Lung (tissue), 12 donors: ENCODE data around the gene CNTNAP2. TPM values are rescaled to one million over a fixed set of nuclear protein-coding genes. Genes with fewer than 3 reads are reported as not detected.

Source experiments
- ATAC-seq: fragments of 200-7000 bp; cut with Tn5 transposase; one replicate; pipeline ENCODE4 v1.9.1; 2020; ENCODE audit warnings: moderate number of reproducible peaks; ENCODE audit not compliant: insufficient read depth, low FRiP score
- DNase-seq, 3 donors: peaks; one replicate each; pipeline ENCODE4 v3.0.0-alpha.2; 2013 to 2017
- H3K27ac ChIP-seq, 2 donors: one replicate each; pipeline ENCODE4 v1.5.1; 2013; ENCODE audit warnings: mild to moderate bottlenecking in 2 of 2, moderate library complexity in 2 of 2, control low read depth in 1 of 2, inconsistent platforms in 1 of 2, low read depth in 1 of 2, low read length in 1 of 2
- H3K27me3 ChIP-seq, 3 donors: one replicate each; pipeline ENCODE4 v1.5.1; 2013; ENCODE audit warnings: low read length in 2 of 3; ENCODE audit not compliant: control insufficient read depth in 3 of 3, insufficient read depth in 3 of 3
- H3K36me3 ChIP-seq, 4 donors: one replicate each; pipeline ENCODE4 v1.5.1; 2013; ENCODE audit warnings: low read length in 4 of 4, mild to moderate bottlenecking in 1 of 4, moderate library complexity in 1 of 4; ENCODE audit not compliant: control insufficient read depth in 4 of 4, insufficient read depth in 4 of 4
- H3K4me1 ChIP-seq, 5 donors: one replicate each; pipeline ENCODE4 v1.5.1; 2013; ENCODE audit warnings: low read length in 5 of 5, mild to moderate bottlenecking in 2 of 5, moderate library complexity in 1 of 5; ENCODE audit not compliant: control insufficient read depth in 5 of 5, insufficient read depth in 5 of 5
- H3K4me3 ChIP-seq: one replicate; pipeline ENCODE4 v1.5.1; 2013; ENCODE audit warnings: mild to moderate bottlenecking, control low read depth, moderate library complexity
- H3K9ac ChIP-seq, 2 donors: one replicate each; pipeline ENCODE4 v1.5.1; 2013; ENCODE audit warnings: low read length in 2 of 2, control low read depth in 1 of 2; ENCODE audit not compliant: insufficient read depth in 1 of 2
- H3K9me3 ChIP-seq, 4 donors: one replicate each; pipeline ENCODE4 v1.5.1; 2013; ENCODE audit warnings: low read length in 3 of 4, mild to moderate bottlenecking in 1 of 4, moderate library complexity in 1 of 4; ENCODE audit not compliant: control insufficient read depth in 4 of 4, insufficient read depth in 3 of 4
- WGBS, 2 donors: extraction: QIAGEN DNeasy Blood & Tissue Kit; methylation state at CpG; one replicate each; pipeline ENCODE4 v1.1.7; 2013; 5-methylcytosine and 5-hydroxymethylcytosine counted together
- polyA plus RNA-seq, 2 donors: library from polyadenylated mRNA; stranded (reverse); fragments of 200-250 nt; gene quantifications; one replicate each; pipeline ENCODE4 v1.2.1, GENCODE V29; 2013
- total RNA-seq, 2 donors: library from RNA; depleted of rRNA in 1 of 2; stranded (reverse); fragments of >200 nt in 1 of 2; gene quantifications; one replicate each; pipeline ENCODE4 v1.2.1, GENCODE V29; 2014 to 2021
- TF ChIP-seq, protein P1 (sequence below): IDR thresholded peaks from 2 replicates; pipeline ENCODE4 v1.5.1; 2012; ENCODE audit warnings: mild to moderate bottlenecking; ENCODE audit errors: control extremely low read depth, extremely low read depth
- donor health status: control.
- donor health status: control.
- donor health status: Bipolar disorder and iron deficiency.
- donor health status: healthy.
- donor health status: DM: yes; HTN: yes; CAD: no.

Gene CNTNAP2
- total and polyA plus RNA-seq, 4 donors, result 0.18 to 45.3 (median 0.52) TPM

DNA sequence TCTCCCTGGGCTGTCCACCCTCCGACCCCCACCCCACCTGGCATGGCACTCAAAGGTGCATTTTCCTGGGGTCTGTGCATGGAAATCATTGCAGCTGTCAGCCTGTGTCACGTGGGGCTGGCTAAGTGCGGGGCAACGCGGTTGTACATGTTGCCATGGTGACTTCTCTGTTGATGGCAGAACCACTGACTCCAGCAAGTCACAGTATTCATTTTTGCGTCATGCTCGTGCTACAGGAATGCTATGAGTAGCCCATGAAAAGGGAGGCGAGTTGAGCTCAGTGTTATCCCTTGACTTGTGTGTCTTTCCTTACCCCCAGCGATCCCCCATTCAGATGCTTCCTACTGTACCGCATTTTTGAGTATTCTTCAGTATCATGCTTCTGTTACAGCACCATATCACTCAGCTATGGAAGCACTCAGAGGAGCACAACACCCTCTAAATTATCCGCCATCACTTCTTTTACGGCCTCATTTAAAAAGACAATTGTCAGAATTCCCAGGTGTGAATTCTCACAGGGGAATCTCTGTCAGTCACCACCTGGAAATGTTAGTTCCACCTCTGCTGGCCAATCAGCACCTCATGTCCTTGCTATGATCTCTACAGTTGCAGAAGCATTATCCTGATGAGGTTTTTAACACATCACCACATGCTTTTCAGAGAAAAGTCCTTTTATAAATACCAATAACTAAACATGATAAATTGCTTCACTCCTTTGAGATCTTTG, 2279.6 kb downstream of the CNTNAP2 start:
- Histone ChIP-seq H3K4me3 (no peak overlapping the region), H3K36me3 (no peaks in the 10 kb centered on the region), H3K9me3 (no peaks in the 10 kb centered on the region), H3K9ac (no peak overlapping the region), H3K27me3 (peaks cover 0 to 7% (median 5%) of the 10 kb centered on the region in 3 donors), H3K27ac (no peak overlapping the region), H3K4me1 (peaks cover 0 to 1% (median 0%) of the 10 kb centered on the region in 5 donors)
- TF ChIP-seq, protein P1, sequence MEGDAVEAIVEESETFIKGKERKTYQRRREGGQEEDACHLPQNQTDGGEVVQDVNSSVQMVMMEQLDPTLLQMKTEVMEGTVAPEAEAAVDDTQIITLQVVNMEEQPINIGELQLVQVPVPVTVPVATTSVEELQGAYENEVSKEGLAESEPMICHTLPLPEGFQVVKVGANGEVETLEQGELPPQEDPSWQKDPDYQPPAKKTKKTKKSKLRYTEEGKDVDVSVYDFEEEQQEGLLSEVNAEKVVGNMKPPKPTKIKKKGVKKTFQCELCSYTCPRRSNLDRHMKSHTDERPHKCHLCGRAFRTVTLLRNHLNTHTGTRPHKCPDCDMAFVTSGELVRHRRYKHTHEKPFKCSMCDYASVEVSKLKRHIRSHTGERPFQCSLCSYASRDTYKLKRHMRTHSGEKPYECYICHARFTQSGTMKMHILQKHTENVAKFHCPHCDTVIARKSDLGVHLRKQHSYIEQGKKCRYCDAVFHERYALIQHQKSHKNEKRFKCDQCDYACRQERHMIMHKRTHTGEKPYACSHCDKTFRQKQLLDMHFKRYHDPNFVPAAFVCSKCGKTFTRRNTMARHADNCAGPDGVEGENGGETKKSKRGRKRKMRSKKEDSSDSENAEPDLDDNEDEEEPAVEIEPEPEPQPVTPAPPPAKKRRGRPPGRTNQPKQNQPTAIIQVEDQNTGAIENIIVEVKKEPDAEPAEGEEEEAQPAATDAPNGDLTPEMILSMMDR, result no peak
- WGBS, 2 donors, result 61 to 76% methylated on average over 12 of the region's 12 CpGs
- DNase-seq (peak; percentile 33 to 52 (median 45)), ATAC-seq (no peak)

DNA sequence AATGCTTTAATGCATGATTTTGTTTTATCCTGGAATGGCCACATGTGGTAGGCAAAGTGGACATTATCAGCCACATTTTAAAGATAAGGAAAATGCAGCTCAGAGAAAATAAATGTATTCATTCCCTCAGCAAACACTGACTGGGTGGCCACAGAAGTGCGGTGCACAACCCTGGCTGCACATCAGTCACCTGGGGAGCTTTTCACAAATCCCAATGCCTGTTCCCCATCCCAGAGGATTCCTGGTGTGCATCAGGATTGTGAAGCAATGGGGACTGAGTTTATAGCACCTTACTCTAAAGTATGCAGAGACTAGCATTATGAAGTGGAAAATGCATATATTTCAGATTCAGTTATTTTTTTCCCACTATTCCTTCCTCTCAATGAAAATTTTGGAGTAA, 2280.5 kb downstream of the CNTNAP2 start:
- Histone ChIP-seq H3K9me3 (no peaks in the 10 kb centered on the region), H3K36me3 (no peaks in the 10 kb centered on the region), H3K27ac (no peak overlapping the region), H3K4me1 (peaks cover 0 to 1% (median 0%) of the 10 kb centered on the region in 5 donors), H3K27me3 (peaks cover 0 to 7% (median 5%) of the 10 kb centered on the region in 3 donors), H3K4me3 (no peak overlapping the region), H3K9ac (no peak overlapping the region)
- DNase-seq (no peak), ATAC-seq (no peak)
- WGBS, 2 donors, result 64 to 82% methylated on average over 1 of the region's 1 CpG
- TF ChIP-seq, protein P1, result no peak

DNA sequence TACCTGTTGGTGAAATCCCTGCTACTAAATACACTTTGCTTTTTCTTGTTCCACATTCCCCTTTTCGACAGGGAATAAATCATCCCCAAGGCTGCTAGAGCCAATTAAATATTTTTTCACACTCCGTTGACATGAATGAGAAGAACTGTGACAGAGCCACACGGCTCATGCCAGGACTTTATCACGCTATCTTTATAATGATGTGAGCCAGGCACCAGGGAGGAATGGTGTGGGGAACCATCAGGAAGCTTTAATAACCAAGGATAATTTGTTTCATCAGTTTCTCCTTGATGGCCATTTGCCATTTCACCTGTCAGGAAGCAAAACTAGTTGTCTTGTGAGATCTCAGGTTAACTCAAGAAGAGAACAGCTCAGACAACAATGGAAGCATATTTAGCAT, 2280.9 kb downstream of the CNTNAP2 start:
- Histone ChIP-seq H3K36me3 (no peaks in the 10 kb centered on the region), H3K4me3 (no peak overlapping the region), H3K27ac (no peak overlapping the region), H3K9me3 (no peaks in the 10 kb centered on the region), H3K27me3 (peaks cover 0 to 7% (median under 1%) of the 10 kb centered on the region in 3 donors), H3K9ac (no peak overlapping the region), H3K4me1 (peaks cover 0 to 1% (median 0%) of the 10 kb centered on the region in 5 donors)
- TF ChIP-seq, protein P1, result no peak
- ATAC-seq (no peak), DNase-seq (no peak)
- WGBS, 2 donors, result 51 to 72% methylated on average over 4 of the region's 4 CpGs
